ENCODE data around the gene AKAP13.

The AKAP13 gene

GRCh38 chr15:85380217-85380811, at the start of gene AKAP13:
TSS of gene AKAP13 (plus strand) at chr15:85380603. CDS start at chr15:85485721, 105,118 bp downstream.
- peak; percentile 76 for TF ChIP-seq POLR2A (IDR thresholded peaks at IDR 0.05; ENCODE audit: extremely low read depth, insufficient read length)
- no peak for TF ChIP-seq MYC (IDR thresholded peaks at IDR 0.05; ENCODE audit: low read depth, low read length)
- TF ChIP-seq CTCF (IDR thresholded peaks at IDR 0.05; ENCODE audit: low read depth, low read length) = no peak
- TF ChIP-seq MAX (IDR thresholded peaks at IDR 0.05; ENCODE audit: low read depth, low read length) = peak; percentile 3; the same call in 1 of the 2 replicates
- DNase-seq (ENCODE audit: low read depth) = peak; percentile 99

GRCh38 chr15:85330901-85331588, 49.4 kb upstream of the AKAP13 start:
- peak; percentile 31 for TF ChIP-seq MYC (IDR thresholded peaks at IDR 0.05; ENCODE audit: low read depth, low read length)
- peak; percentile 88 for TF ChIP-seq CTCF (IDR thresholded peaks at IDR 0.05; ENCODE audit: low read depth, low read length)
- peak; percentile 69 for TF ChIP-seq MAX (IDR thresholded peaks at IDR 0.05; ENCODE audit: low read depth, low read length)
- no peak for TF ChIP-seq POLR2A (IDR thresholded peaks at IDR 0.05; ENCODE audit: extremely low read depth, insufficient read length)
- peak overlapping the region; percentile 70 for H3K4me3 ChIP-seq (ENCODE audit: low read depth, low read length)
- DNase-seq (ENCODE audit: low read depth) = peak; percentile 99

More at GRCh38 chr15:85380217-85380811, at the start of gene AKAP13:
- peak within 1 kb of the TSS; percentile 74 for H3K4me3 ChIP-seq (ENCODE audit: low read depth, low read length)

GRCh38 chr15:85331655-85332285, 48.6 kb upstream of the AKAP13 start:
- peak; percentile 45 for DNase-seq (ENCODE audit: low read depth)
- no peak for TF ChIP-seq POLR2A (IDR thresholded peaks at IDR 0.05; ENCODE audit: extremely low read depth, insufficient read length)
- TF ChIP-seq CTCF (IDR thresholded peaks at IDR 0.05; ENCODE audit: low read depth, low read length) = no peak
- TF ChIP-seq MAX (IDR thresholded peaks at IDR 0.05; ENCODE audit: low read depth, low read length) = no peak
- no peak for TF ChIP-seq MYC (IDR thresholded peaks at IDR 0.05; ENCODE audit: low read depth, low read length)
- peak overlapping the region; percentile 29 for H3K4me3 ChIP-seq (ENCODE audit: low read depth, low read length)

- DNase-seq (ENCODE audit: low read depth) = no peak
- TF ChIP-seq POLR2A (IDR thresholded peaks at IDR 0.05; ENCODE audit: extremely low read depth, insufficient read length) (no peak), MAX (IDR thresholded peaks at IDR 0.05; ENCODE audit: low read depth, low read length) (no peak), CTCF (IDR thresholded peaks at IDR 0.05; ENCODE audit: low read depth, low read length) (no peak), MYC (IDR thresholded peaks at IDR 0.05; ENCODE audit: low read depth, low read length) (no peak)
- H3K4me3 ChIP-seq (ENCODE audit: low read depth, low read length) = no peak overlapping the region
Measured at GRCh38 chr15:85333132-85333831, 47.1 kb upstream of the AKAP13 start.

- no peak overlapping the region for H3K4me3 ChIP-seq (ENCODE audit: low read depth, low read length)
- TF ChIP-seq MAX (IDR thresholded peaks at IDR 0.05; ENCODE audit: low read depth, low read length) (no peak), POLR2A (IDR thresholded peaks at IDR 0.05; ENCODE audit: extremely low read depth, insufficient read length) (no peak), CTCF (IDR thresholded peaks at IDR 0.05; ENCODE audit: low read depth, low read length) (no peak), MYC (IDR thresholded peaks at IDR 0.05; ENCODE audit: low read depth, low read length) (no peak)
- DNase-seq (ENCODE audit: low read depth) = no peak
Measured at GRCh38 chr15:85334241-85334640, 46.2 kb upstream of the AKAP13 start.

Measured in NB4 (cell line).